GM21526 (cell line): ENCODE results near the gene PTTG1.

Experiments used
- ATAC-seq: cut with Tn5 transposase; IDR thresholded peaks from one replicate; pipeline ENCODE4 v1.9.1; 2021; ENCODE audit warnings: moderate library complexity; ENCODE audit not compliant: unreplicated experiment, low FRiP score

The PTTG1 gene

DNA sequence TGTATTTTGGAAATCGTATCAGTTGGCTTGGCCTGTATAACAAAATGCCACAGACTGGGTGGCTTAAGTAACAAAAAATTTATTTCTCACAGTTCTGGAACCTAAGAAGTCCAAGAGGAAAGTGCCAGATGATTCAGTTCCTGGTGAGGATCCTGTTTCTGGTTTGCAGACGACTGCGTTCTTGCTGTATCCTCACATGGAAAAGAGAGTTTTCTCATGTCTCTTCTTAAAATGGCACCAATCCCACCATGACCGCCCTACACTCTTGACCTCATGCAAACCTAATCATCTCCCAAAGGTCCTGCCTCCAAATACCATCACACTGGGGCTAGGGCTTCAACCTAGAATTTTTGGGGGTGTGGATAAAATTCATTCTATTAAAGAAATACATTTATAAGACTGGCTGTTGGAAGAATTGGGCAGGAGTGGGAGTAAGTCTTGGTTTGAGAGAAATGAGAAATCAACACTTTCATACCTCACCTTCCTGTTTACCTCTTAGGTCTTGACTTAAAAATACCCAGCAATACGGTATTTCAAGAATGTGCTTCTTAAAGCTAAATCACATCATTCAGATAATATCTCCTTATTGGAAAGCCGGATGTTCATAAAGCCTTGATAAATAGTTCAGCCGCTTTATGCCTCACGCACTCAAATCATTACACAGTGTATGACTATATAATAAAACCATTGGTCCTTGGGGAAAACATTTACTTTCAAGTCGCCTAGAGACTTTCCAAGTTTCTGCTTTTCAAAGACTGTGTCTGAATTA lies 28.7 kb downstream of the PTTG1 start:
- ATAC-seq: peak; percentile 69

- no peak for ATAC-seq
These were observed 29.6 kb downstream of the PTTG1 start for GRCh38 chr5:160451281-160451680.

- ATAC-seq: no peak
These were observed 30.4 kb downstream of the PTTG1 start for GRCh38 chr5:160452036-160452435.

DNA sequence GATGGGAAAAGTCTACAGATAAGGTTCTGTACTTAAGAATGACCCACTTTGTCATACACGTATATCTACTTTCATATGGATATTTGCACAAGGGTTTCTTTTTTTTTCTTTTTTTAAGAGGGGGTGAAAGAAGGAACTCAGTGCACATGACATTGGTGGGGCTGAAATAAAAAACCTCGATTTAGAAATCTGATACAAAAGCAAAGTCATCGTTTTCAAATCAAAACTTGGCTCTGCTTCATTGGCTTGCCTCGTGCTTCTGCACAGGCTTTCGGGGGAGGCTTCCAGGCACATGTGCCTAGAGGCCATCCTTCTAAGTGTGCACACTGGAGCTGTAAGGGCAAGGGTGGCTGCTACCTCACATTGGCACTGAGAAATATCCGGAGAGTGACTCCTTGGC lies 31.1 kb downstream of the PTTG1 start:
- ATAC-seq: no peak

DNA sequence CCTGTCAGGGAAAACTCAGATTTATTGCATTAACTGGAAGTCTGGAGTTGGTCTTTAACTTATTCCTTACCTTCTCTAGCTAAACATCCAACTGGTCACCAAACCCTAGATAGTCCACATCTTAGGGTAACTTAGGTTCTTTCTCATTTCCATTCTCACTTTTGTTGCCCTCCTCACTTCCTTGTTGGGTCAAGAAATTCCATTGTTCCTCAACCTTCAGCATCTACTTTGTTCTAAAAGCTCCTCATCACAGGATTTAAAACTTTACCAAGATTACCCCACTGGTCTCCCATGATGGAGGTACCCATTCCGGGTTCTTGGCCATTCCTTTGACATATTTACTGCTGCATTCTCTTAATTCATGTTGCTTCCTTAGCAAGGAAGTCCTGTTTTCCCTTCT lies 32.1 kb downstream of the PTTG1 start:
- no peak for ATAC-seq

DNA sequence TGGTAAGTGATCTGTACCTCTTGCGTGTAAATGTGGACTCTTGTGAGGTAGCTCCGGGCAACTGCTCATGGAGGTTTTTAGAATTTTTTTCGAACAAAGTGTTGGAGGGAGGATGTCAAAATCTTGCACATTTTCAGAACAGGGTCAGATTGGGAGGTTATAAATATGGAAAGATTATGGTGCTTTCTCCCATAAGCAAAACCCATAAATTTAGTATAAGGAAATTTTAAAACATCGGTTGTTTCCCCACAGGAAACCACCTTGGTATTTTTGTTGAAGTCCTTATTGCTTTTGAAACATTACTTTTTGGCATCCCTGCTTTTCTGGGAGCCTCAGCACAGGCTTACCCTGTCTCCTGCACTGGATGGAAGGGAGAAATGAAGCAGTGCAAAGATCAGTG lies 33.9 kb downstream of the PTTG1 start:
- no peak for ATAC-seq

DNA sequence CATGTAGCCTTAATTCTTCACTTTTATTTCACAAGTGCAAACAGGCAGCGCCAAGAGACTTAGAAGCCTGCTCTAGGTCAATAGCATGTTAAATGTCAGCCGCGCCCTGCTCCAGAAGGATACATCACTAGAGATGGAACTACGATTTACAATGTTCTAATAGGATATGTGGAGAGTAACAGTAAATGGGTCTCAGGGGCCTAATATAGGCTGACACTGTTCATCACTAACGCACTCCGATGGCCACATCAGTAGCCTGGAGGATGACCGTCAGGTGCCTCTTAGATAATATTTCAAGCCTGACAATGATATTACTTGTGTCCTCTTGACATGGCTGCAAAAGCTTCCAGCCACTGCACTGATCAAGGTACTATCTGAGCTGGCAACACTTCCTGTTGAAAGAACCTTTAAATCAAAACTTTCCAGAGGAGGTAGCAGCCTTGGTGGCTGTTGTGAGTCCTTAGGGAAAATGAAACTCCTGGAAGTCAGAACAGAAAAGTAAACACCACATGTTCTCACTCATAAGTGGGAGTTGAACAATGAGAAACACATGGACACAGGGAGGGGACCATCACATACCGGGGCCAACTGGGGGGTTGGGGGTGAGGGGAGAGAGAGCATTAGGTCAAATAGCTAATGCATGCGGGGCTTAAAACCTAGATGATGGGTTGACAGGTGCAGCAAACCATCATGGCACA lies 35.0 kb downstream of the PTTG1 start:
- ATAC-seq: no peak

DNA sequence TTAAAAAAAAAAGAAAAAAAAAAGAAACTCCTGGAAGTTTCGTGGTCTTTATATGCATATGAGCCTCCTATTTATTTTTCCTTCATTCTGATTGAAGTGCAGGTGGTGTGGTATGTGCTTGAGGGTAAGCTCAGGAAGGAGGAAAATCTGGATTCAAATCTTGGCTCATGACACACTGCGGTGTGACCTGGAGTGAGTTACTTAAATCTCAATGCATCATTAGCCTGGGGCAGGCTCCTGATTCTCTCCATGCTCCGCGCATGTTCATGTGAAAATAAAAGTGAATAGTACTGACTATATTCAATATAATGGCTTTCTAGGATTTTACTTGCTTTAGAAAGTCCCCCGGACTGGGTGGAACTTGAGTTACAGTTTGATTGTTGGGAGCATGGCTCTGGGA lies 35.6 kb downstream of the PTTG1 start:
- ATAC-seq: no peak

GRCh38 chr5:160458806-160459800 lies 37.4 kb downstream of the PTTG1 start:
- peak; percentile 70 for ATAC-seq

DNA sequence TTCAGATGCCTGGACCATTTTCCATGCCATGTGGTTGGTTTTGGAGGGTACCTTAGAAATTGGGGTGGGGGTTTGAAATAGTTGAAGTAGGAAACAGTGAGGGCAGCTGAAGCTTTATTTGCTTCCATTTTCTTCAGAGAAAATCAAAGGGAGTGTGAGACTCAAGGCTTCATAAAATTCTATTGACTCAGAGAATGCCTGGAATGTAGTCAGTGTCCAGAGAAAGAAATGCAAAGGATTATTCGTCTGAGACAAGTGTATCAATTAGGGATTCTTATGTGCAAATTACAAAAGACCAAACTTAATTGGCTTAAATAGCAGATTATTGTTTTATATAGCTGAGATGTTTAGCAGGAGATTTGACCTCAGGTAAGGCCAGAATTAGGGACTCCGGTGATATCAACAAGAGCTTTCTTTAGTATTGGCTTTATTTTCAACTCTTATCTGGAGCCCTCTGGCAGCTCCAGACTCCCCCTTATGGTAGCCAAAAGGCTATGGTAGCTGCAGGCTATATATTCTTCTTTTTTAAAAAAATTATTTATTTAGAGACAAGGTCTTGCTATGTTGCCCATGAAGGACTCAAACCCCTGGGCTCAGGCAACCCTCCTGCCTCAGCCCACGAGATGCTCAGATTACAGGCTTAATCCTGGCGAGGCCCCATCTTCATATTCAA lies 38.9 kb downstream of the PTTG1 start:
- no peak for ATAC-seq

DNA sequence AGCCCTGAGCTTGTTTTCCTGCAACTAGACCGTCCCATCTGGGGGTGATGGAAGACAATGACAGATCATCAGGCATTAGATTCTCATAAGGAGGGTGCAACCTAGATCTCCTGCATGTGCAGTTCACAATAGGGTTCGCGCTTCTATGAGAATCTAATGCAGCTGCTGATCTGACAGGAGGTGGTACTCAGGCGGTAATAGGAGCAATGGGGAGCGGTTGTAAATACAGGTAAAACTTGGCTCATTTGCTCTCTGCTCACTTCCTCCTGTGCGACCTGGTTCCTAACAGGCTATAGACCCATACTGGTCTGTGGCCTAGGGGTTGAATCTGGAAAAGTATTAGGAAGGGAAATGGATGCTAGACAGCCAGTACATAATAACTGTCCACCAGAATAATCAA lies 39.7 kb downstream of the PTTG1 start:
- no peak for ATAC-seq

DNA sequence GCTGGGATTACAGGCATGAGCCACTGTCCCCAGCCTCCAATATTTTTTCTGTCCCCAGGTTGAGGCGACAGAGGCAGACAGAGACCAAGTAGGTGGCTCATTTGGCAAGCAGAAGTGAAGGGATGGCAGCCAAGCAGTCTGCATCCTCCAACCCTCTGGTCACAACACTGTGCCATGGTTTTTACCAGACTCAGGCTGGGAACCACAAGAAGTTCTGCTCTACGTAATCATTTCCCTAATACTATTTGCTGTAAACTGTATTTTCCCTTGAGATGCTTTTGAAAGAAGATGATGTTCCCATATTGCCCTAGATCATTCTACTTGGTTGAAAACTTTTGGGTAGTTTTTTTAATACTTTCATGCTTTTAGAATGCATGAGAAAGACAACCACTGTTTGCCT lies 40.5 kb downstream of the PTTG1 start:
- no peak for ATAC-seq

DNA sequence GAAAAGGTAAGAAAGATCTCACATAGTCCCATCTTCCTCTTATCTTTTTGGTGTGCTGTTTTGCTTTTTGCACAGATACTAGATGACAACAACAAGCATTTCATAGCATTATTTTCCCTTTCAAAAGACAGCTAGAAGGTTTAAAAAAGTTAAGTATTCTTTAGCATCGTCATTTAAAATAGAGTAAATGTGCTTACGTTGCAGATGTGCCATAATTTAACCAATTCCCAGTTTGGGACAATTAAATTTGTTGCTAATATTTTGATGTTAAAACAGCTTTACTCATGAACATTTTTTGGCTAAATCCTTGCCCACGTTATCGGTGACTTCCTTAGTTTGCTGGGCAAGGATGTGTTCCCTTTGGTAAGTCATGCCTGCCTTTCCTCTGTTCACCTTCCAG lies 41.6 kb downstream of the PTTG1 start:
- no peak for ATAC-seq

DNA sequence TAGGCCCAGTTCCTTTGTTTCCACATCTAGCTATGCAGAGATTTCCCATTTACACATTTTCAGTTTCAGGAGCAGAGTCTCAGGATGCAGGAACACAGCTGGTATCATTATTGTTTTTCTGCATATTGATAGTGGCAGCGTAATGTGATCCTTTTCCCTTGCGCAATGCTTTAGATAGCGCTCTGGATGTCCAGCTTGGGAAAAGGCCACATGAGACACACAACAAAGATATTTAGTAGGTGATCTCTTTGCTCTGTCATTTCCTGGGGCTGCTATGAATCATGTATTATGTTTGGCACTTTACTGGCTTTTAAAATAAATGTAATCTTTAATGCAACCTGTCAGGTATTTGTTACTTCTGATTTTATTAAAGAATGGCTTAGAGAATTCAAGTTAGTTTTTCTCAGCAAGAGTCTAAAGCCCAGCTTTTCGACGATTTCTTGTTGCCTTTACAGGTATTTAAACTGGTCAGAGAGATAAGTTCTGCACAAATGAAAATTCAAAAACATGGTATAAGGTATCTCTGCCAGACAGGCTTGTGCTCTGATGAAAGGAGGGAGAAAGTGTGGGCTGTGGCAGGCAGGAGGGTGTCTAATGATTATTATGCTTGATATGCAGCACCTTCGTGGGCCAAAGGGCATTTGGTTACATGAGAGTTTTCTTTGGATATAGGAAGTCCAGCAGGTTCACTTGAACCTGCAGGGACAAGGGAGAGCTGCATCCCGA lies 42.2 kb downstream of the PTTG1 start:
- ATAC-seq: no peak

DNA sequence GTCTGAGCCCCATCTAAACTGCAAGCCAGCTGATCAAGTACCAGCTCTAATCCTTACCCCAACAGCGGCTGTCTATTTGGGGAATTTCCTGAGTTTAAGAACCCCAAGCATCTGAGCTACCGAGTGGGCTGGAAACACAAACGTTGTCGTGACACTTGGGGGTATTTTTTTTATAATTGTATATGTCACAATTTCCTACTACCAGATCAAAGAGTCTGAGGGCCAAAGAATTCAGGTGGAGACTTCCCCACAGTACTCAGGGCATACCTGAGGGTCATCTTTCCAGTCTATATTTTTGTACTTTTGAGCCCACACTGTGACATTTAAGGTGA lies 42.8 kb downstream of the PTTG1 start:
- ATAC-seq: no peak

DNA sequence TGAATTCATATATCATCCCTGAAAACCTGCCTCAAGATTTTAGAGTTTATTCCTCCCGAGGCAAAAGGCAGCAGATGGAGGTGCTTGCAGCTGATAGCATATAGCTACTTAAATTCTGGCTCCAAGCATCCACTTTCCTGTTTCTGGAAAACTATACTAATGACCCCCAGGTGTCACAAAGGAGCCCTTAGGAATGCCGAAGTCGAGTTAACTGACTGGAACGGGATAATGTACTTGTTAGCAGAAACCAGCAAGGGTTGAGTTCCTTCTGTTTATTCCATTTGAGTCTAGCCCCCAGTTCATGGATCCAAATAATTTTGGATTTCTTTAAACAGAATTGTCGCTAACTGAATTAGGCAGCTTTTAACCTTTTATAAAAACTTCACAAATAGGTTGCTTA lies 44.5 kb downstream of the PTTG1 start:
- no peak for ATAC-seq

- ATAC-seq: no peak
These were observed 45.4 kb downstream of the PTTG1 start for GRCh38 chr5:160466889-160467554.

DNA sequence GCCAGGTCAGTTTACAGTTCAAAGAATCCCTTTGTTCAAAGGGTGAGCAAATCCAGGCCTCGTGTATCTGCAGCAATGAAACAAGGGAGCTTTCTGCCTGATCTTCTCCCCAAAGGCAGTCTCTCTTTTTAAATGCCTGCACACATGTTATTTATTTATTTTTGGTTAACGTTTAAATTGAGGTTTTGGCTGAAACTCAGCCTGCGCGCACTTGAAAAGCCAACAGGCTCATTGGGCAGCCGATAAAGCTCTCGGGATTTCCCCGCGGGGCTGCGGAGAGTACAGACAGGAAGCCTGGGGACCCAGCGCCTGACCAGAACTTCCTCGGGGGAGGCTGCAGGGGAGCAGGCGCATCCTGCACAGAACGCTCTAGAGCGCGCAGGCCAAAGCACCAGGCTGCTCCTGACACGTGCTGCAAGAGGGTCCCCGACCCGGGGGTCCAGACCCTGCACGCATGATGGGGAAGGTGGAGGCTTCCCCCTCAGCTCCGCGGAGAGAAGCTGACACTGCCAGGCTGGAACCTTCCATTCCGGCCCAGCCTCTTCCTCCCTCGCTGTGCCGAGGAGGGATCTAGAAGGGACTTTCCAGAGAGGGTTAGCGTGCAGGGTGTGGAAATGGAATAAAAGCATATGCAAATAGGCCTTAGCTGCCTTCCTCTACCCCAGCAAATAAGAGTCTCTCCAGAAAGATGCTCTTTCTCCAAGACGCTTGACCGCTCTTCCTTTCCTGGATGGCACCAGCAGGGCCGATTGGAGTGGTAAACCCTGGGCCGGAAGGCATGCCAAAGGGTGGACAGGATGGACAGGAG lies 46.1 kb downstream of the PTTG1 start:
- peak; percentile 91 for ATAC-seq
